ENCODE results near the gene SLC47A2. TPM values are rescaled to one million over a fixed set of nuclear protein-coding genes. Genes with fewer than 3 reads are reported as not detected.
A peak's percentile ranks its signal among the peaks of the same experiment; 100 is the strongest.
"Not testable (repeated sequence)": the region's sequence is repeated elsewhere in the genome, so short reads cannot be mapped to it uniquely, and the experiment has no call there.

SLC47A2 gene, protein sequence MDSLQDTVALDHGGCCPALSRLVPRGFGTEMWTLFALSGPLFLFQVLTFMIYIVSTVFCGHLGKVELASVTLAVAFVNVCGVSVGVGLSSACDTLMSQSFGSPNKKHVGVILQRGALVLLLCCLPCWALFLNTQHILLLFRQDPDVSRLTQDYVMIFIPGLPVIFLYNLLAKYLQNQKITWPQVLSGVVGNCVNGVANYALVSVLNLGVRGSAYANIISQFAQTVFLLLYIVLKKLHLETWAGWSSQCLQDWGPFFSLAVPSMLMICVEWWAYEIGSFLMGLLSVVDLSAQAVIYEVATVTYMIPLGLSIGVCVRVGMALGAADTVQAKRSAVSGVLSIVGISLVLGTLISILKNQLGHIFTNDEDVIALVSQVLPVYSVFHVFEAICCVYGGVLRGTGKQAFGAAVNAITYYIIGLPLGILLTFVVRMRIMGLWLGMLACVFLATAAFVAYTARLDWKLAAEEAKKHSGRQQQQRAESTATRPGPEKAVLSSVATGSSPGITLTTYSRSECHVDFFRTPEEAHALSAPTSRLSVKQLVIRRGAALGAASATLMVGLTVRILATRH
- total RNA-seq (not detected in 2 replicates), polyA plus RNA-seq (not detected in 2 replicates), polyA minus RNA-seq (ENCODE audit: low replicate concordance) (not detected in 2 replicates)
- not detected in 2 replicates for polyA plus RNA-seq (2012)

DNA sequence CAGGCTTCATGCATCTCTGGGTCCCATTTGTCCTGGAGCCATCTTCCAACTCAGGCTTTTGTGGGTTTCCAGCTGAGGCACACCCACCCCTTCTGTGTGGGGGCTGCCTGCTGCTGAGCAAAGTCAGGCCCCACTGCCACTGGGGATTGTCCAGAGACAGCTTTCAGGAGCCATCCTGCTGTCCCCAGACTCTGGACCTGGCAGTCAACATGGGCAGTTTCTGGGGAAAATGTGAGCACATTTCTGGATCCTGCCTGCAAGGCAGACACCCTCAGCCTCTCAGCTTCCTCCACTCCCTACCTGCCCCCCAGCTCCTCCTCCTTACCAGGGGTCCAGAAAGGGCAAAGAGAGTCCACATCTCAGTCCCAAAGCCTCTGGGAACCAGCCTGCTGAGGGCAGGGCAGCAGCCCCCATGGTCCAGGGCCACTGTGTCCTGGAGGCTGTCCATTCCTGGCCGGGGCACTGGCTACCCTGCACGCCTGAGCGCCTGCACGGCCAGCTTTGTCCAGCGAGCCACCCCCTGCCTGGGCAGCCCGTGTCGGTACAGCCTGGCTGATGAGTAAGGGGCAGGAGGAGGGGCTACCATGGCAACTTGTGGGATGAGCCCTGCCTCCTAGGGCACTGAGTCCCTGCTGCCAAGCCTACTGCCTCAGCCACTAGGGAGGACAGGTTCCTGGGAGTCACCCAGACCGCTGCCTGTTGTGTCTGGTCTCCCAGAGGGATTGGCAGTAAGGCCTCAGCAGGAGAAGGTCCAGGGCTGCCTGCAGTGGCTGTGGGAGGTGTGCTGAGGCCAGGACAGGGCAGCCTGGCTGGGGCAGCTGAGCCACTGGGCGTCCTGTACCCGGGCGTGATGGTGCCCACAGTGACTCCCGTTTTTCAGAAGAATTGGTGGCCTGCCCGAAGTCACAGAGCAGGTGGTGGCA, at the start of gene SLC47A2:
Gene SLC47A2, minus strand, starts transcription at position 477 of the 923 bp plus-strand sequence. Its CDS starts 29 bp downstream, at position 448.
- H3K9me3 ChIP-seq (ENCODE audit: control insufficient read depth, insufficient read depth, low read depth, low read length), result no peaks in the 10 kb centered on the region
- no peak within 1 kb of the TSS for H2AFZ ChIP-seq (ENCODE audit: low read length)
- H3K79me2 ChIP-seq (ENCODE audit: control insufficient read depth, insufficient read depth, low read length), result no peaks in the 10 kb centered on the region
- no peak within 1 kb of the TSS for H3K4me2 ChIP-seq (ENCODE audit: extremely low read depth, insufficient read depth, low read length)
- no peak within 1 kb of the TSS for H3K27ac ChIP-seq (ENCODE audit: insufficient read depth, low read length)
- H4K20me1 ChIP-seq (ENCODE audit: control insufficient read depth, extremely low read depth, insufficient read depth, low read length), result no peaks in the 10 kb centered on the region
- H3K4me3 ChIP-seq (replicated peaks in 1 of 4; ENCODE audit: control extremely low read depth in 1 of 4, insufficient read depth in 1 of 4, low read depth in 3 of 4, low read length in 4 of 4), result no peak within 1 kb of the TSS
- no peak for TF ChIP-seq EZH2 (IDR thresholded peaks at IDR 0.05; ENCODE audit: low read length, missing control alignments)
- TF ChIP-seq, protein P1, sequence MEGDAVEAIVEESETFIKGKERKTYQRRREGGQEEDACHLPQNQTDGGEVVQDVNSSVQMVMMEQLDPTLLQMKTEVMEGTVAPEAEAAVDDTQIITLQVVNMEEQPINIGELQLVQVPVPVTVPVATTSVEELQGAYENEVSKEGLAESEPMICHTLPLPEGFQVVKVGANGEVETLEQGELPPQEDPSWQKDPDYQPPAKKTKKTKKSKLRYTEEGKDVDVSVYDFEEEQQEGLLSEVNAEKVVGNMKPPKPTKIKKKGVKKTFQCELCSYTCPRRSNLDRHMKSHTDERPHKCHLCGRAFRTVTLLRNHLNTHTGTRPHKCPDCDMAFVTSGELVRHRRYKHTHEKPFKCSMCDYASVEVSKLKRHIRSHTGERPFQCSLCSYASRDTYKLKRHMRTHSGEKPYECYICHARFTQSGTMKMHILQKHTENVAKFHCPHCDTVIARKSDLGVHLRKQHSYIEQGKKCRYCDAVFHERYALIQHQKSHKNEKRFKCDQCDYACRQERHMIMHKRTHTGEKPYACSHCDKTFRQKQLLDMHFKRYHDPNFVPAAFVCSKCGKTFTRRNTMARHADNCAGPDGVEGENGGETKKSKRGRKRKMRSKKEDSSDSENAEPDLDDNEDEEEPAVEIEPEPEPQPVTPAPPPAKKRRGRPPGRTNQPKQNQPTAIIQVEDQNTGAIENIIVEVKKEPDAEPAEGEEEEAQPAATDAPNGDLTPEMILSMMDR (conservative IDR thresholded peaks at IDR 0.05 in 1 of 2, IDR thresholded peaks at IDR 0.05 in 1 of 2; ENCODE audit: low read depth in 1 of 2, low read length in 2 of 2), result no peak
- DNase-seq (ENCODE audit: low read depth in 2 of 2), result peak in 1 of 2 donors; percentile 32
- no peaks in the 10 kb centered on the region for H3K27me3 ChIP-seq (ENCODE audit: control insufficient read depth, insufficient read depth, low read length)
- H3K9ac ChIP-seq (ENCODE audit: insufficient read depth, low read length), result no peak within 1 kb of the TSS
- H3K36me3 ChIP-seq (ENCODE audit: control insufficient read depth, insufficient read depth, low read length), result no peaks in the 10 kb centered on the region
- H3K4me1 ChIP-seq (ENCODE audit: control insufficient read depth, extremely low read depth, insufficient read depth, low read length), result no peaks in the 10 kb centered on the region

DNA sequence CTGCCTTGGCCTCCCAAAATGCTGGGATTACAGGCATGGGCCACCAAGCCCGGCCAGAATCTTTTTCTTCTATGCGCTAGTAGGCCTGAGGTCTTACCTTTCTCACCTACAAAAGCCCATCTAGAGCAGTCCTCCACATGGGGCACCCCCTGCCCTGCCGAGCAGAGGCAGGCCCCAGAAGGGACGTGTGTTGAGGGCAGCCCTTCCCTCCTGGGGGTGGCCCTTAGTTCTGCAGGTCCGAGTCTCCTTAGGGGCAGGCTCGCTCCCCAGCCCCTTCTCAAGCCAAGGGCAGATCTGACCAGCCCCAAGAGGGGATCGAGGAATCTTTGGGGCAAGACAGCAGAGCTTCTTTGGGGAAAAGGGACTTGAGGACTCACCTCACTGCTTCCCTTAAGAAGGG, 49.6 kb upstream of the SLC47A2 start:
- no peak for DNase-seq (ENCODE audit: low read depth in 2 of 2)
- Histone ChIP-seq H4K20me1 (ENCODE audit: control insufficient read depth, extremely low read depth, insufficient read depth, low read length) (no peaks in the 10 kb centered on the region), H3K4me2 (ENCODE audit: extremely low read depth, insufficient read depth, low read length) (no peak overlapping the region), H3K9me3 (ENCODE audit: control insufficient read depth, insufficient read depth, low read depth, low read length) (no peaks in the 10 kb centered on the region), H3K9ac (ENCODE audit: insufficient read depth, low read length) (no peak overlapping the region), H3K4me1 (ENCODE audit: control insufficient read depth, extremely low read depth, insufficient read depth, low read length) (peaks cover 4% of the 10 kb centered on the region), H3K27ac (ENCODE audit: insufficient read depth, low read length) (no peak overlapping the region), H3K27me3 (ENCODE audit: control insufficient read depth, insufficient read depth, low read length) (peaks cover 2% of the 10 kb centered on the region), H3K79me2 (ENCODE audit: control insufficient read depth, insufficient read depth, low read length) (no peaks in the 10 kb centered on the region), H2AFZ (ENCODE audit: low read length) (no peak overlapping the region), H3K4me3 (replicated peaks in 1 of 4; ENCODE audit: control extremely low read depth in 1 of 4, insufficient read depth in 1 of 4, low read depth in 3 of 4, low read length in 4 of 4) (no peak overlapping the region), H3K36me3 (ENCODE audit: control insufficient read depth, insufficient read depth, low read length) (no peaks in the 10 kb centered on the region)
- TF ChIP-seq, protein P1 (conservative IDR thresholded peaks at IDR 0.05 in 1 of 2, IDR thresholded peaks at IDR 0.05 in 1 of 2; ENCODE audit: low read depth in 1 of 2, low read length in 2 of 2), result no peak
- TF ChIP-seq EZH2 (IDR thresholded peaks at IDR 0.05; ENCODE audit: low read length, missing control alignments), result no peak

DNA sequence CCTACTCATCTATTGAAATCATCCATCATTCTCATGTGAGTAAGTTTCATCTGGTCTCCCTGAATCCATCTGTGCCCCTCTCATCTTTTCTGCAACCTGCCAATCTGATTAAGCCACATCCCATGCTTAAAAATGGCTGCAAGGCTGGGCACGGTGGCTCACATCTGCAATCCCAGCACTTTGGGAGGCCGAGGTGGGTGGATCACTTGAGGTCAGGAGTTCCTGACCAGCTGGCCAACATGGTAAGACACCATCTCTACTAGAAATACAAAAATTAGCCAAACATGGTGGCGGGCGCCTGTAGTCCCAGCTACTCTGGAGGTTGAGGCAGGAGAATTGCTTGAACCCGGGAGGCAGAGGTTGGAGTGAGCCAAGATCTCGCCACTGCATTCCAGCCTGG, 47.6 kb upstream of the SLC47A2 start:
- not testable (repeated sequence) for H3K4me2 ChIP-seq (ENCODE audit: extremely low read depth, insufficient read depth, low read length); H2AFZ ChIP-seq (ENCODE audit: low read length); H3K4me3 ChIP-seq (replicated peaks in 1 of 4; ENCODE audit: control extremely low read depth in 1 of 4, insufficient read depth in 1 of 4, low read depth in 3 of 4, low read length in 4 of 4); H3K27ac ChIP-seq (ENCODE audit: insufficient read depth, low read length); H4K20me1 ChIP-seq (ENCODE audit: control insufficient read depth, extremely low read depth, insufficient read depth, low read length); H3K27me3 ChIP-seq (ENCODE audit: control insufficient read depth, insufficient read depth, low read length); H3K4me1 ChIP-seq (ENCODE audit: control insufficient read depth, extremely low read depth, insufficient read depth, low read length); H3K9ac ChIP-seq (ENCODE audit: insufficient read depth, low read length); DNase-seq (ENCODE audit: low read depth in 2 of 2); H3K79me2 ChIP-seq (ENCODE audit: control insufficient read depth, insufficient read depth, low read length); H3K36me3 ChIP-seq (ENCODE audit: control insufficient read depth, insufficient read depth, low read length); H3K9me3 ChIP-seq (ENCODE audit: control insufficient read depth, insufficient read depth, low read depth, low read length)
